Tibial artery (tissue), 4 donors: ENCODE results near the gene VSIG10.
A peak's percentile ranks its signal among the peaks of the same experiment; 100 is the strongest.
"Not testable (repeated sequence)": the region's sequence is repeated elsewhere in the genome, so short reads cannot be mapped to it uniquely, and the experiment has no call there.

Experiments
- DNase-seq, 2 donors: peaks; one replicate each; pipeline ENCODE4 v3.0.0-alpha.2; 2019
- H3K27ac ChIP-seq, 2 donors: fragments of 200-600 bp; sonication (generic) in 1 of 2; 1 replicate in 1 of 2; 2 replicates in 1 of 2; pipeline ENCODE4 v1.5.1; 2018 to 2019; ENCODE audit warnings: mild to moderate bottlenecking in 1 of 2
- H3K27me3 ChIP-seq, 2 donors: fragments of 200-600 bp; sonication (generic) in 1 of 2; one replicate each; pipeline versions ENCODE4 v1.5.1 to v1.6.0; 2016 to 2019
- H3K36me3 ChIP-seq, 3 donors: fragments of 200-600 bp; sonication (generic) in 2 of 3; one replicate each; pipeline ENCODE4 v1.5.1; 2016 to 2019; ENCODE audit warnings: mild to moderate bottlenecking in 2 of 3
- H3K4me1 ChIP-seq, 4 donors: fragments of 200-600 bp; sonication (generic) in 2 of 4; 1 replicate in 3 of 4; 2 replicates in 1 of 4; pipeline ENCODE4 v1.5.1; 2016 to 2019
- H3K4me3 ChIP-seq, 2 donors: fragments of 200-600 bp; sonication (generic) in 1 of 2; 1 replicate in 1 of 2; 2 replicates in 1 of 2; pipeline ENCODE4 v1.5.1; 2018 to 2019; ENCODE audit warnings: mild to moderate bottlenecking in 2 of 2
- H3K9me3 ChIP-seq, 3 donors: fragments of 200-600 bp; sonication (generic) in 1 of 3; one replicate each; pipeline ENCODE4 v1.5.1; 2016 to 2019
- intact Hi-C: fragments of 100-400 bp; cut with DNase I; formaldehyde crosslinking; loops from one replicate; pipeline ENCODE4 v1.15.0; 2023; ENCODE audit warnings: low total_unique reads
- TF ChIP-seq, protein P1 (sequence below), 2 experiments: fragments of 200-600 bp in 1 of 2; fragments of 450-650 bp in 1 of 2; IDR thresholded peaks; one replicate each; pipeline ENCODE4 v1.5.1; 2017 to 2019; ENCODE audit warnings: antibody characterized with exemption in 2 of 2, mild to moderate bottlenecking in 1 of 2, moderate library complexity in 1 of 2

Gene VSIG10

DNA sequence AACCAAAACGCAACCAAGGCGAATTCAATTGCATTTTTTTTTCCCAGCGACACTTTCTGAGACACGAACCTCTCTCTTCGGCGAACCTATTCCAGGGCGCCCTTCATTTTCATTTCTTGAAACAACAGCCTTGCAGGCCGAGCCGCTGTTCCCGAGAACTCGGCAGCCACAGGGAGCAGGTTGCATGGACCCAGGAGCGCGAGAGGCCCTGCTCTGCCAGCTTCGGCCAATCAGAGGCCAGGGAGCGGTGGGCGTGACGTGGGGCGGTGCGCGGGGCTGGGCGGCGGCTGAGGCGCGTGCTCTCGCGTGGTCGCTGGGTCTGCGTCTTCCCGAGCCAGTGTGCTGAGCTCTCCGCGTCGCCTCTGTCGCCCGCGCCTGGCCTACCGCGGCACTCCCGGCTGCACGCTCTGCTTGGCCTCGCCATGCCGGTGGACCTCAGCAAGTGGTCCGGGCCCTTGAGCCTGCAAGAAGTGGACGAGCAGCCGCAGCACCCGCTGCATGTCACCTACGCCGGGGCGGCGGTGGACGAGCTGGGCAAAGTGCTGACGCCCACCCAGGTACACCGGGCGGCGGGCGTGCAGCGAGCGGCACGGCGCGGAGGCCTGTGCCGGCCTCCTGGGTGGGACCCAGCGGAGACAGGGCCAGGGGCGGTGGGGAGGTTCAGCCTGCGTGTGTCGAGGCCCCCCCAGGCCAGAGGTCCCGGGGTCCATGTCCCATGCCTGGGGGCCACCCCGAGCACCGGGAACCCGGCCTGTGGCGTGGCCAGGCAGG, 32.2 kb upstream of the VSIG10 start, which contains the start of gene PEBP1:
PEBP1 (plus strand) TSS at position 337 of the 771 bp plus-strand sequence; CDS start at position 423, 86 bp downstream.
- peaks cover 0 to 33% (median 21%) of the 10 kb centered on the region in 4 donors for H3K4me1 ChIP-seq
- peak within 1 kb of the TSS; percentile 88 to 99 for H3K4me3 ChIP-seq
- TF ChIP-seq, protein P1, sequence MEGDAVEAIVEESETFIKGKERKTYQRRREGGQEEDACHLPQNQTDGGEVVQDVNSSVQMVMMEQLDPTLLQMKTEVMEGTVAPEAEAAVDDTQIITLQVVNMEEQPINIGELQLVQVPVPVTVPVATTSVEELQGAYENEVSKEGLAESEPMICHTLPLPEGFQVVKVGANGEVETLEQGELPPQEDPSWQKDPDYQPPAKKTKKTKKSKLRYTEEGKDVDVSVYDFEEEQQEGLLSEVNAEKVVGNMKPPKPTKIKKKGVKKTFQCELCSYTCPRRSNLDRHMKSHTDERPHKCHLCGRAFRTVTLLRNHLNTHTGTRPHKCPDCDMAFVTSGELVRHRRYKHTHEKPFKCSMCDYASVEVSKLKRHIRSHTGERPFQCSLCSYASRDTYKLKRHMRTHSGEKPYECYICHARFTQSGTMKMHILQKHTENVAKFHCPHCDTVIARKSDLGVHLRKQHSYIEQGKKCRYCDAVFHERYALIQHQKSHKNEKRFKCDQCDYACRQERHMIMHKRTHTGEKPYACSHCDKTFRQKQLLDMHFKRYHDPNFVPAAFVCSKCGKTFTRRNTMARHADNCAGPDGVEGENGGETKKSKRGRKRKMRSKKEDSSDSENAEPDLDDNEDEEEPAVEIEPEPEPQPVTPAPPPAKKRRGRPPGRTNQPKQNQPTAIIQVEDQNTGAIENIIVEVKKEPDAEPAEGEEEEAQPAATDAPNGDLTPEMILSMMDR (IDR thresholded peaks at IDR 0.05): peak in 1 of 2 experiments; percentile 3
- intact Hi-C loops: loop anchor here (10.0 kb wide), 2 partner anchors 81 to 239 kb away; partner anchors contain the start of genes SUDS3 and TAOK3
- H3K36me3 ChIP-seq: peaks cover 17 to 30% (median 25%) of the 10 kb centered on the region in 3 donors
- H3K27ac ChIP-seq: peak within 1 kb of the TSS; percentile 89 to 95
- H3K9me3 ChIP-seq: no peaks in the 10 kb centered on the region
- H3K27me3 ChIP-seq: no peaks in the 10 kb centered on the region
- DNase-seq: peak; percentile 95 to 98

DNA sequence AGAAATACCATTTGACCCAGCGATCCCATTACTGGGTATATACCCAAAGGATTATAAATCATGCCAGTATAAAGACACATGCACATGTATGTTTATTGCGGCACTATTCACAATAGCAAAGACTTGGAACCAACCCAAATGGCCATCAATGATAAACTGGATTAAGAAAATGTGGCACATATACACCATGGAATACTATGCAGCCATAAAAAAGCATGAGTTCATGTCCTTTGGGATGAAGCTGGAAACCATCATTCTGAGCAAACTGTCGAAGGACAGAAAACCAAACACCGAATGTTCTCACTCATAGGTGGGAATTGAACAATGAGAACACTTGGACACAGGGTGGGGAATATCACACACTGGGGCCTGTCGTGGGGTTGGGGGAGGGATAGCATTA, 25.6 kb upstream of the VSIG10 start:
- intact Hi-C loops, H3K36me3 ChIP-seq, H3K4me3 ChIP-seq, H3K27me3 ChIP-seq, DNase-seq, H3K9me3 ChIP-seq, H3K4me1 ChIP-seq, H3K27ac ChIP-seq: not testable (repeated sequence)

DNA sequence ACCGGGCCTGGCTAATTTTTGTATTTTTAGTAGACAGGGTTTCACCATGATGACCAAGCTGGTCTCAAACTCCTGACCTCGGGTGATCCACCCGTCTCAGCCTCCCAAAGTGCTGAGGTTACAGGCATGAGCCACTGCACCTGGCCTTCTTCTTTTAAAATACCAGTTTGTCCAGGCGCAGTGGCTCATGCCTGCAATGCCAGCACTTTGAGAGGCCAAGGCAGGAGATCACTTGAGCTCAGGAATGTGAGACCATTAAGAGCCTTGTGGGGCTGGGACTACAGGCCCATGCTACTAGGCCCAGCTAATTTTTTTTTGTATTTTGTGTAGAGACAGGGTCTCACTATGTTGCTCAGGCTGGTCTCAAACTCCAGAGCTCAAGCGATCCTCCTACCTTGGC, 24.1 kb upstream of the VSIG10 start:
- intact Hi-C loops: no loop called here

DNA sequence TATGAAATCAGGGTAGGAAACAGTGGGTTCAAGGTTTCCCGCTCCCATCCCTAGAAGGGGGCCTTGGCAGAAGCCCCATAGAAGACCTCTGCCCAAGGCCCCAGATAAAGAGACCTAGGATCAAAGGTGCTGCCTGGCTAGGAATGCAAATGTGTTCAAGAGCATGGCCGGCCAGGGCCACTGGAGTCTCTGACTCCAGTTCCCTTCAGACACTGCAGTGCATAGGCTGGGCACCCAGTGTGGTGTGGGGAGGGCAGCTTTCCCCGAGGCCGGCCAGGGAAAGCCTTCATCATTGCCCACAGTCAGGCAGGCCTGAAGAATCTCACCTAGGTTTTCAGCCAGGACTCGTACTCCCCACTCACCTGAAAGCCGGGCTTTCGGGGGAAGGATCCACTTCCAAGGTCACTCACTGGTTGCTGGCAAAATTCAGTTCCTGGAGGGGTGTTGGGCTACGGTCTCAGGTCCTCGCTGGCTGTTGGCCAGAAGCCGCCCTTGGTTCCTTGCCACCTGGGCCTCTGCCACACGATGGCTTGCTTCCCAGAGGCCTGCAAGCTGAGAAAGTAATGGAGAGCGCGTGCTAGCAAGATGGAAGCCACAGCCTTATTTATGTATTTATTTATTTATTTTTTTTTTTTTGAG, 22.4 kb upstream of the VSIG10 start:
- intact Hi-C loops: no loop called here
- Histone ChIP-seq H3K4me3 (no peak overlapping the region), H3K27ac (no peak overlapping the region), H3K36me3 (peaks cover 0 to 3% (median 0%) of the 10 kb centered on the region in 3 donors), H3K4me1 (no peaks in the 10 kb centered on the region), H3K9me3 (no peaks in the 10 kb centered on the region), H3K27me3 (no peaks in the 10 kb centered on the region)
- TF ChIP-seq, protein P1 (IDR thresholded peaks at IDR 0.05): no peak
- DNase-seq: no peak

More for the DNA sequence above, 24.1 kb upstream of the VSIG10 start:
- no peaks in the 10 kb centered on the region for H3K27me3 ChIP-seq
- H3K4me3 ChIP-seq: no peak overlapping the region
- no peak for DNase-seq
- no peaks in the 10 kb centered on the region for H3K9me3 ChIP-seq
- TF ChIP-seq, protein P1 (IDR thresholded peaks at IDR 0.05): no peak
- H3K36me3 ChIP-seq: peaks cover 0 to 3% (median 0%) of the 10 kb centered on the region in 3 donors
- peaks cover 0 to 4% (median 0%) of the 10 kb centered on the region in 4 donors for H3K4me1 ChIP-seq
- H3K27ac ChIP-seq: no peak overlapping the region

DNA sequence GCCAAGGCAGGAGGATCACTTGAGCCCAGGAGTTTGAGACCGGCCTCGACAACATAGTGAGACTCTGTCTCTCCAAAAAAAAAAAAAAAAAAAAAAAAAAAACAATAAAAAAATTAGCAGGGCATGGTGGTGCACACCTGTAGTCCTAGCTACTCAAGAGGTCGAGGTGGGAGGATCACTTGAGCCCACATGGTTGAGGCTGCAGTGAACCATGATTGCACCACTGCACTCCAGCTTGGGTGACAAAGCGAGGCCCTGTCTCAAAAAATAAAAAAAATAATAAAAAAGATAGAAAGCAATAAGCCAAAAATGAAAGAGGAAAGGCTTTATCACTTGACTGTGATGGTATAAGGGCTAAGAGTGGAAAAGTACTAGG, 21.9 kb upstream of the VSIG10 start:
- H3K36me3 ChIP-seq: peaks cover 0 to 3% (median 0%) of the 10 kb centered on the region in 3 donors
- H3K4me1 ChIP-seq: peaks cover 0 to 3% (median 0%) of the 10 kb centered on the region in 4 donors
- H3K27me3 ChIP-seq: no peaks in the 10 kb centered on the region
- no peak overlapping the region for H3K4me3 ChIP-seq
- DNase-seq: no peak
- H3K27ac ChIP-seq: no peak overlapping the region
- TF ChIP-seq, protein P1 (IDR thresholded peaks at IDR 0.05): no peak
- no peaks in the 10 kb centered on the region for H3K9me3 ChIP-seq
- intact Hi-C loops: no loop called here

DNA sequence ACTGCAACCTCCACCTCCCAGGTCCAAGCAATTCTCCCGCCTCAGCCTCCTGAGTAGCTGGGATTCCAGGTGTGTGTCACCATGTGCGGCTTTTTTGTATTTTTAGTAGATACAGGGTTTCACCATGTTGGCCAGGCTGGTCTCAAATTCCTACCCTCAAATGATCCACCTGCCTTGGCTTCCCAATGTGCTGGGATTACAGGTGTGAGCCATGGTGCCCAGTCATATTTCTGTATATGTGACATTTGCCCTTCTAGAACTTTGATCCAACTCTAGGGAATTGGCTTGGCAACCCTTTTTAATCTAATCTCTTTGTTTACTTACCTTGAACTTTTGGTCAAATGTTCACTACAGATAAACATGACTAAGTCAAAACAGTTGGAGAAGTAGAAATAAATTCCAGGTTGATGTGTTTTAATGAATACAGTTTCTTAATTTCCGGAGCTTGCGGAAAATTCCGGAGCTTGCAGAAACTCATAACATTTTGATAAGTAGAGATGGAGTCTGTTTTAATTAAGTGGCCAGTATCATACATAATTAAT, 20.6 kb upstream of the VSIG10 start:
- Histone ChIP-seq H3K9me3 (no peaks in the 10 kb centered on the region), H3K4me3 (no peak overlapping the region), H3K27ac (no peak overlapping the region), H3K36me3 (peaks cover 0 to 3% (median 0%) of the 10 kb centered on the region in 3 donors), H3K27me3 (no peaks in the 10 kb centered on the region), H3K4me1 (peaks cover 0 to 3% (median 0%) of the 10 kb centered on the region in 4 donors)
- TF ChIP-seq, protein P1 (IDR thresholded peaks at IDR 0.05): no peak
- DNase-seq: no peak
- intact Hi-C loops: no loop called here
